GM21723 (cell line): ENCODE data around the gene ZNF579.
"Not testable (repeated sequence)": the region's sequence is repeated elsewhere in the genome, so short reads cannot be mapped to it uniquely, and the experiment has no call there.

Experiments
- ATAC-seq: cut with Tn5 transposase; IDR thresholded peaks from one replicate; pipeline ENCODE4 v1.9.1; 2021; ENCODE audit warnings: mild to moderate bottlenecking, moderate library complexity; ENCODE audit not compliant: unreplicated experiment

Gene ZNF579

GRCh38 chr19:55541091-55541490 lies 39.6 kb downstream of the ZNF579 start:
- no peak for ATAC-seq

GRCh38 chr19:55540619-55541018 lies 40.0 kb downstream of the ZNF579 start:
- ATAC-seq = no peak

GRCh38 chr19:55539090-55539984 lies 41.3 kb downstream of the ZNF579 start:
- no peak for ATAC-seq

- ATAC-seq = no peak
Observed at GRCh38 chr19:55538132-55538531, 42.5 kb downstream of the ZNF579 start.

GRCh38 chr19:55537741-55538111 lies 42.9 kb downstream of the ZNF579 start:
- no peak for ATAC-seq

- no peak for ATAC-seq
Observed at GRCh38 chr19:55536951-55537740, 43.5 kb downstream of the ZNF579 start, which contains the start of gene SBK2. SBK2 (minus strand) TSS chr19:55537133; CDS start chr19:55536294, 839 bp downstream.

- no peak for ATAC-seq
Observed at GRCh38 chr19:55536366-55536765, 44.3 kb downstream of the ZNF579 start.

- no peak for ATAC-seq
Observed at GRCh38 chr19:55535965-55536350, 44.7 kb downstream of the ZNF579 start.

GRCh38 chr19:55535173-55535964 lies 45.3 kb downstream of the ZNF579 start:
- no peak for ATAC-seq

GRCh38 chr19:55534280-55534679 lies 46.4 kb downstream of the ZNF579 start:
- ATAC-seq = not testable (repeated sequence)

- ATAC-seq = no peak
Observed at GRCh38 chr19:55530996-55531395, 49.7 kb downstream of the ZNF579 start.

- ATAC-seq = no peak
Observed at GRCh38 chr19:55529636-55530234, 50.9 kb downstream of the ZNF579 start.

GRCh38 chr19:55528030-55528803 lies 52.4 kb downstream of the ZNF579 start:
- ATAC-seq = no peak

- no peak for ATAC-seq
Observed at GRCh38 chr19:55527197-55528029, 53.2 kb downstream of the ZNF579 start.
